Breast epithelium (tissue), 3 donors: ENCODE results near the gene RASSF7.

Source experiments
- CTCF ChIP-seq, 3 donors: fragments of 450-650 bp; IDR thresholded peaks; one replicate each; pipeline ENCODE4 v1.5.1; 2016 to 2017; ENCODE audit warnings: antibody characterized with exemption in 3 of 3, mild to moderate bottlenecking in 3 of 3, moderate library complexity in 3 of 3
- POLR2AphosphoS5 ChIP-seq, 3 donors: sonication (generic); formaldehyde crosslinking; IDR thresholded peaks; one replicate each; pipeline ENCODE4 v1.6.1; 2017; ENCODE audit warnings: antibody characterized with exemption in 3 of 3

- TF ChIP-seq POLR2AphosphoS5 (IDR thresholded peaks at IDR 0.05) (no peak), CTCF (IDR thresholded peaks at IDR 0.05) (no peak)
Measured at GRCh38 chr11:606245-606644, 45.5 kb downstream of the RASSF7 start.
